Islet precursor cell (in vitro differentiated cells): ENCODE data around the gene SYT8.

ENCODE experiments used
- DNase-seq: peaks from one replicate; pipeline ENCODE4 v3.0.0-alpha.2; 2018

Gene SYT8

GRCh38 chr11:1820463-1821325, 14.1 kb upstream of the SYT8 start:
- peak; percentile 69 for DNase-seq

GRCh38 chr11:1821562-1821961, 13.2 kb upstream of the SYT8 start:
- no peak for DNase-seq

- DNase-seq, result no peak
These were observed 12.0 kb upstream of the SYT8 start for GRCh38 chr11:1822648-1823375.

GRCh38 chr11:1823376-1824220, 11.2 kb upstream of the SYT8 start:
- DNase-seq, result peak; percentile 46

- peak; percentile 50 for DNase-seq
These were observed 10.4 kb upstream of the SYT8 start for GRCh38 chr11:1824221-1825038.

GRCh38 chr11:1825039-1825740, 9.6 kb upstream of the SYT8 start:
- peak; percentile 97 for DNase-seq

- peak; percentile 49 for DNase-seq
These were observed 8.9 kb upstream of the SYT8 start for GRCh38 chr11:1825785-1826451.

- peak; percentile 56 for DNase-seq
These were observed 8.2 kb upstream of the SYT8 start for GRCh38 chr11:1826552-1827094.

GRCh38 chr11:1827095-1827813, 7.5 kb upstream of the SYT8 start:
- DNase-seq, result peak; percentile 56

- DNase-seq, result no peak
These were observed 6.9 kb upstream of the SYT8 start for GRCh38 chr11:1827931-1828330.

- peak; percentile 51 for DNase-seq
These were observed 6.2 kb upstream of the SYT8 start for GRCh38 chr11:1828542-1828941.

GRCh38 chr11:1829039-1829820, 5.6 kb upstream of the SYT8 start:
- DNase-seq, result peak; percentile 87

- no peak for DNase-seq
These were observed 4.8 kb upstream of the SYT8 start for GRCh38 chr11:1830004-1830321.

GRCh38 chr11:1830322-1831223, 4.2 kb upstream of the SYT8 start:
- peak; percentile 81 for DNase-seq

GRCh38 chr11:1831338-1832210, 3.2 kb upstream of the SYT8 start:
- no peak for DNase-seq

- no peak for DNase-seq
These were observed 2.4 kb upstream of the SYT8 start for GRCh38 chr11:1832211-1832919.

- no peak for DNase-seq
These were observed 1.9 kb upstream of the SYT8 start for GRCh38 chr11:1832920-1833295.
